Activated B cell treated with CpG ODN at 0.5 μM for 24 hours (primary cell): ENCODE results near the gene ZNF514. TPM values are rescaled to one million over a fixed set of nuclear protein-coding genes. Genes with fewer than 3 reads are reported as not detected.

Source experiments
- ATAC-seq: fragments of 200-7000 bp; cut with Tn5 transposase; one replicate; pipeline ENCODE4 v1.10.0; 2021; ENCODE audit warnings: low read depth, mild to moderate bottlenecking, moderate library complexity
- CTCF ChIA-PET: fragments of 350-600 bp; sonication (Branson Sonifier 250); formaldehyde crosslinking; loops from one replicate; lab custom pipeline; 2021; ENCODE audit warnings: antibody characterized with exemption; lab: Charles Lee
- POLR2A ChIA-PET: fragments of 350-600 bp; sonication (Branson Sonifier 250); formaldehyde crosslinking; loops from one replicate; lab custom pipeline; 2021; ENCODE audit warnings: antibody characterized with exemption; lab: Charles Lee
- DNase-seq: peaks from one replicate; pipeline ENCODE4 v3.0.0; 2022
- H3K27ac Mint-ChIP-seq: one replicate; pipeline ENCODE4 v1.8.0; 2020; ENCODE audit warnings: mixed read lengths
- H3K27me3 Mint-ChIP-seq: one replicate; pipeline ENCODE4 v1.8.0; 2021; ENCODE audit warnings: mixed read lengths
- H3K36me3 Mint-ChIP-seq: one replicate; pipeline ENCODE4 v1.8.0; 2021; ENCODE audit warnings: low read depth, mixed read lengths
- H3K4me1 Mint-ChIP-seq: one replicate; pipeline ENCODE4 v1.8.0; 2021; ENCODE audit warnings: mixed read lengths
- H3K4me3 Mint-ChIP-seq: one replicate; pipeline ENCODE4 v1.8.0; 2020; ENCODE audit warnings: mild to moderate bottlenecking, mixed read lengths
- H3K9me3 Mint-ChIP-seq: one replicate; pipeline ENCODE4 v1.8.0; 2020; ENCODE audit warnings: mixed read lengths
- intact Hi-C: fragments of 100-400 bp; cut with micrococcal nuclease; formaldehyde crosslinking; loops from one replicate; pipeline ENCODE4 v1.15.1; 2024
- total RNA-seq: library from RNA; stranded (reverse); gene quantifications from 2 replicates; pipeline ENCODE4 v1.2.3, GENCODE V29; 2022
- TF ChIP-seq, protein P1 (sequence below): fragments of 200-600 bp; IDR thresholded peaks from one replicate; pipeline ENCODE4 v1.8.0; 2022; ENCODE audit warnings: antibody characterized with exemption, mild to moderate bottlenecking

Gene ZNF514
- total RNA-seq, 1 donor from 2014 or later = 24.7 TPM

DNA sequence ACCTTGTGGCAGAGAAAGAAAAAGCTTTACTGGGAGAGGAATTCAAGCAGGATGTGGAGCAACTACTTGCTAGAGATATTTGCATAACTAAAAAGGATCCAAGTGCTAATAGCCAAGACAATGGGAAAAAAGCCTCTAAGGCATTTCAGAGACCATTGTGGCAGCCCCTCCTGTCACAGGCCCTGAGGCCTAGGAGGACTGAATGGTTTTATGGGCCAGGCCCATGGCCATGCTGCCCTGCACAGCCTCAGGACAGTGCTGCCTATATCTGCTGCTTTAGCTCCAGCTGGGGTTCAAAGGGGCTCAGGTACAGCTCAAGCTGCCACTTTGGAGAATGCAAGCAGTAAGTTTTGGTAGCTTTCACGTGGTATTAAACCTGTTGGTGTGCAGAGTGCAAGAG, 20.9 kb downstream of the ZNF514 start:
- CTCF ChIA-PET = no interaction called here
- Mint-ChIP-seq H3K4me3 (no peak overlapping the region), H3K4me1 (no peaks in the 10 kb centered on the region), H3K36me3 (peaks cover 20% of the 10 kb centered on the region), H3K9me3 (peaks cover 32% of the 10 kb centered on the region), H3K27me3 (no peaks in the 10 kb centered on the region), H3K27ac (no peak overlapping the region)
- DNase-seq (no peak), ATAC-seq (no peak)
- intact Hi-C loops = no loop called here
- POLR2A ChIA-PET = no interaction called here
- TF ChIP-seq, protein P1, sequence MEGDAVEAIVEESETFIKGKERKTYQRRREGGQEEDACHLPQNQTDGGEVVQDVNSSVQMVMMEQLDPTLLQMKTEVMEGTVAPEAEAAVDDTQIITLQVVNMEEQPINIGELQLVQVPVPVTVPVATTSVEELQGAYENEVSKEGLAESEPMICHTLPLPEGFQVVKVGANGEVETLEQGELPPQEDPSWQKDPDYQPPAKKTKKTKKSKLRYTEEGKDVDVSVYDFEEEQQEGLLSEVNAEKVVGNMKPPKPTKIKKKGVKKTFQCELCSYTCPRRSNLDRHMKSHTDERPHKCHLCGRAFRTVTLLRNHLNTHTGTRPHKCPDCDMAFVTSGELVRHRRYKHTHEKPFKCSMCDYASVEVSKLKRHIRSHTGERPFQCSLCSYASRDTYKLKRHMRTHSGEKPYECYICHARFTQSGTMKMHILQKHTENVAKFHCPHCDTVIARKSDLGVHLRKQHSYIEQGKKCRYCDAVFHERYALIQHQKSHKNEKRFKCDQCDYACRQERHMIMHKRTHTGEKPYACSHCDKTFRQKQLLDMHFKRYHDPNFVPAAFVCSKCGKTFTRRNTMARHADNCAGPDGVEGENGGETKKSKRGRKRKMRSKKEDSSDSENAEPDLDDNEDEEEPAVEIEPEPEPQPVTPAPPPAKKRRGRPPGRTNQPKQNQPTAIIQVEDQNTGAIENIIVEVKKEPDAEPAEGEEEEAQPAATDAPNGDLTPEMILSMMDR = no peak

DNA sequence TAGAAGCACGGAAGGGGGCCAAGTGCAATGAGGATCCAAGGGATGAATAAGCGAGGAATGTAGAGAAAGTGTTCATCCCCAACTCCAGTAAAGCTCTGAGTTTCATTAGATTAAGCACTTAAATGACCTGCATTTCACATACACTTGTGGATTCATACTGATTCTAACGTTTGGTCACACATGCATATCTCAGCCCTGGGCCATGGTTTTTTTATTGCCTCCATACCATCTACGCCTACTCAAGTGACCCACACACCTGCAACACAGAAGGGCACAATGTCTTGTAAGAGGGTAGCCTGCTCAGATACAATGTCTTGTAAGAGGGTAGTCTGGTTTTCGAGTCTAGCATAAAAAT, 37.5 kb downstream of the ZNF514 start:
- peaks cover 2% of the 10 kb centered on the region for H3K27me3 Mint-ChIP-seq
- ATAC-seq = no peak
- H3K4me3 Mint-ChIP-seq = peak overlapping the region; percentile 95
- H3K4me1 Mint-ChIP-seq = peaks cover 43% of the 10 kb centered on the region
- POLR2A ChIA-PET = interaction anchor here (2.9 to 4.2 kb wide), 2 partner anchors 36 to 43 kb away, joined by 37 to 40 read pairs; partner anchors contain the start of genes ZNF2 and ZNF514
- CTCF ChIA-PET = interaction anchor here (1.0 to 1.3 kb wide), 2 partner anchors 38 to 223 kb away, joined by 3 to 5 read pairs; partner anchors contain the start of gene ZNF514
- H3K9me3 Mint-ChIP-seq = no peaks in the 10 kb centered on the region
- H3K27ac Mint-ChIP-seq = peak overlapping the region; percentile 89
- intact Hi-C loops = loop anchor here (1.0 to 5.0 kb wide), 3 partner anchors 37 to 280 kb away; partner anchors contain the start of genes FAHD2A, ZNF2 and ZNF514
- no peak for DNase-seq
- TF ChIP-seq, protein P1 = no peak
- H3K36me3 Mint-ChIP-seq = peaks cover 16% of the 10 kb centered on the region

DNA sequence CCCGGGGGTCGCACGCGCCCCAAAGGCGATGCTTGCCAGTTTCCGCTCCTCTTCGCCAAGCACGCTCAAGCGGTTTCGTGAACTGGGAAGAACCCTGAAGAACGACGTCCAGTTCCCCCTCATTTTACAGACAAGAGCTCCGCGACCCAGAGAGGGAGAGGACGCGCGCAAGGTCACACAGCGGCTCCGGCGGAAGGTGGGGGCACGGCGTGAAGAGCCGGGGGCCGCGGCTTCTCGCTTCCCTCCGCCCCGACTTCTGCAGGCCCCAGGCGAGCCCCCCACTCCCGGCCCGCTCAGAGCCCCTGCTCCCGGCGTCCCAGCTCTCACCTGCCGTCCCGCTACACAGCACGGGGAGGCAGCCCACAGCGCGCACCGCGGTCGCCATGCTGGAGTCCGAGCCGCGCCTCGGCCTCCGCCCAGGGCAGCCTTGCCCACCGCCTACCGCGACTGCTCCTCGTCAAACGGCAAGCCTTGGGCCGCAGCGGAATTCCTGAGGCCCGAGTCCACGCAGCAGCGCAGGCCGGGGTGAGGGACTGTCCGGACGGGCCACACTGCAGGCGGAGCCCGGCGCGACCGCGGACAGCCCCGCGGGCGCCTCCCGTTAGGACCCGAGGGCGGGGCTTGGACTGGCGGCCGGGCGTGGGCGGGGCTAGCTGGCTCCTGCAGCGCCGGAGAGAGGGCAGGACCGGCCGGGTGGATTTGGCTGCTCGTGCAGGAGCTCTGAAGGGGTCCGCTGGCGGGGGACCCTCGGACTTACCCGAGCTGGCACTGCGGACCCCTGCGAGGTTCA, 38.0 kb downstream of the ZNF514 start, which contains the start of gene MRPS5:
Gene MRPS5 (minus strand): TSS at position 402 of the 790 bp plus-strand sequence. CDS start 17 bp downstream, at position 385.
- H3K36me3 Mint-ChIP-seq = peaks cover 19% of the 10 kb centered on the region
- ChIA-PET CTCF (interaction anchor here (1.0 to 1.3 kb wide), 2 partner anchors 38 to 223 kb away, joined by 3 to 5 read pairs; partner anchors contain the start of gene ZNF514), POLR2A (interaction anchor here (0.7 to 4.2 kb wide), 3 partner anchors 37 to 44 kb away, joined by 3 to 40 read pairs (median 37); partner anchors contain the start of genes ZNF2 and ZNF514)
- DNase-seq (peak; percentile 93), ATAC-seq (peak; percentile 97)
- peaks cover 2% of the 10 kb centered on the region for H3K27me3 Mint-ChIP-seq
- TF ChIP-seq, protein P1 = no peak
- H3K9me3 Mint-ChIP-seq = no peaks in the 10 kb centered on the region
- intact Hi-C loops = loop anchor here (1.0 to 5.0 kb wide), 4 partner anchors 38 to 281 kb away; partner anchors contain the start of genes FAHD2A, ZNF2, ZNF514 and ZNF892
- peaks cover 44% of the 10 kb centered on the region for H3K4me1 Mint-ChIP-seq
- peak within 1 kb of the TSS; percentile 89 for H3K27ac Mint-ChIP-seq
- peak within 1 kb of the TSS; percentile 95 for H3K4me3 Mint-ChIP-seq

DNA sequence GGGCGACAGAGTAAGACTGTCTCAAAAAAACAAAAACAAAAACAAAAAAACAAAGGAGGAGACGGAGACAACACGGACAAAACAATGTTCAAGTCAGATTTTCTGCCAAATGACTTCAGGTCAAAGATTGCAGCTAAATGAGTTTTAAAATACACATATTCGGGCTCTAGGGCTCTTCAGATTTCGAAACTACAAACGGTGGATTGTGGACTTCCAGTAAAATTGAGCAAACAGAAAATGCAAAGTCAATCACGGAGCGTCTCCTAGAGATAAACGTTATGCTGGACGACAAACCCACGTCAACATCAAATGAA, 38.6 kb downstream of the ZNF514 start:
- H3K27me3 Mint-ChIP-seq = no peaks in the 10 kb centered on the region
- H3K9me3 Mint-ChIP-seq = no peaks in the 10 kb centered on the region
- H3K4me3 Mint-ChIP-seq = peak overlapping the region; percentile 95
- POLR2A ChIA-PET = interaction anchor here (0.7 to 4.2 kb wide), 3 partner anchors 38 to 44 kb away, joined by 3 to 40 read pairs (median 37); partner anchors contain the start of genes ZNF2 and ZNF514
- intact Hi-C loops = loop anchor here (1.0 to 5.0 kb wide), 2 partner anchors 86 to 281 kb away; partner anchors contain the start of genes FAHD2A and ZNF892
- no peak for DNase-seq
- peak overlapping the region; percentile 89 for H3K27ac Mint-ChIP-seq
- TF ChIP-seq, protein P1 = no peak
- peaks cover 21% of the 10 kb centered on the region for H3K36me3 Mint-ChIP-seq
- peaks cover 44% of the 10 kb centered on the region for H3K4me1 Mint-ChIP-seq
- no peak for ATAC-seq
- CTCF ChIA-PET = no interaction called here

DNA sequence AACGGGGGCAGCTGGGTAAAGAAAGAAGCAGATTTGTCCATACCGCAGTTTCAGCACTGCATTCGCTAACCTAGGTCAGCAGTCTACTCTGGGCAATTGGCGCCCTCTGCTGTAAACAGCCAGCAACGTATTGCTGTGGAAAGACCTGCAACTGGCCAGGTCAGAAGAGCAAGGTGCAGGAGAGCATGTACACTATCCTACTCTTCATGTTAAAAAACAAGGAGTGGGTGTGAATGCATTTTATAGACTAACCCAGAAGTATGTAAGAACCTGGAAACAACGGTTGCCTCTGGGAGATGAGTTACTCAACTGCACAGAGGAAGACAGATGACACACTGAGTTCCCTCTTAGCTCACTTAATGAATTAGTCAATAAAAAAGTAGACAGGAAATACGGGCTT, 44.2 kb downstream of the ZNF514 start:
- no peak overlapping the region for H3K4me3 Mint-ChIP-seq

More for the DNA sequence above, 44.2 kb downstream of the ZNF514 start:
- Mint-ChIP-seq H3K27me3 (no peaks in the 10 kb centered on the region), H3K27ac (no peak overlapping the region), H3K36me3 (peaks cover 50% of the 10 kb centered on the region), H3K9me3 (no peaks in the 10 kb centered on the region), H3K4me1 (peaks cover 34% of the 10 kb centered on the region)
- peak; percentile 21 for DNase-seq
- POLR2A ChIA-PET = no interaction called here
- ATAC-seq = peak; percentile 92
- TF ChIP-seq, protein P1 = peak; percentile 57
- intact Hi-C loops = loop anchor here (1.0 kb wide), 2 partner anchors 39 to 93 kb away; no protein-coding TSS in a partner anchor
- CTCF ChIA-PET = interaction anchor here (1.0 to 2.5 kb wide), 3 partner anchors 10 to 93 kb away, joined by 3 to 11 read pairs (median 6); no protein-coding TSS in a partner anchor
